ENCODE measurements around the gene HRAS. TPM values are rescaled to one million over a fixed set of nuclear protein-coding genes. Genes with fewer than 3 reads are reported as not detected.

The HRAS gene
- total RNA-seq, 1 experiment from 2014 or later, result 90.2 TPM

DNA sequence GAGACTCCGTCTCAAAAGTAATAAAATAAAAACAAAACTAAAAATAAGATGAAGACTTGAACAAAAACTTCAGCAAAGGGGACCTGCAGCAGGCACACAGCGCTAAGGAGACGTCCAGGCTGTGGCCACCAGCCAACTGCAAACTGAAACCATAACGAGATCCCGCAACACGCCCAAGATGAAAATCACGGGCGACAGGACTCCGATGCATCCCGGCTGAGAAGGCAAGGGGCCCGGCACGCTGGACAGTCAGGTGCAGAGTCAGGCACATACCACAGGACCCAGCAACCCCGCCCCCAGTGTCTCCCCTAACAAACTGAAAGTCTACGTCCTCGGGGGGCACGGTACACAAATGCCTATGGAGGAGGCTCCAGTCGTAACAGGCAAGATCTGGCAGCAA, 9.2 kb downstream of the HRAS start:
- ChIA-PET CTCF (no interaction called here), POLR2A (ENCODE audit: low non-redundant PET) (no interaction called here)
- DNase-seq (ENCODE audit: low spot score), result no peak
- no peak overlapping the region for H3K27ac ChIP-seq (ENCODE audit: low read depth, low read length, poor library complexity, severe bottlenecking)
- H3K4me3 ChIP-seq (ENCODE audit: low read depth, low read length, poor library complexity, severe bottlenecking), result no peak overlapping the region
- BruUV-seq (replicated peaks), result no TSS peak
- no peaks in the 10 kb centered on the region for H3K27me3 ChIP-seq (replicated peaks; ENCODE audit: insufficient read depth, low read depth, low read length, poor library complexity)
- no peaks in the 10 kb centered on the region for H3K36me3 ChIP-seq (ENCODE audit: insufficient read depth, low read length, poor library complexity, severe bottlenecking)
- no peaks in the 10 kb centered on the region for H3K4me1 ChIP-seq (ENCODE audit: insufficient read depth, low read length, poor library complexity, severe bottlenecking)
- TF ChIP-seq, protein P1, sequence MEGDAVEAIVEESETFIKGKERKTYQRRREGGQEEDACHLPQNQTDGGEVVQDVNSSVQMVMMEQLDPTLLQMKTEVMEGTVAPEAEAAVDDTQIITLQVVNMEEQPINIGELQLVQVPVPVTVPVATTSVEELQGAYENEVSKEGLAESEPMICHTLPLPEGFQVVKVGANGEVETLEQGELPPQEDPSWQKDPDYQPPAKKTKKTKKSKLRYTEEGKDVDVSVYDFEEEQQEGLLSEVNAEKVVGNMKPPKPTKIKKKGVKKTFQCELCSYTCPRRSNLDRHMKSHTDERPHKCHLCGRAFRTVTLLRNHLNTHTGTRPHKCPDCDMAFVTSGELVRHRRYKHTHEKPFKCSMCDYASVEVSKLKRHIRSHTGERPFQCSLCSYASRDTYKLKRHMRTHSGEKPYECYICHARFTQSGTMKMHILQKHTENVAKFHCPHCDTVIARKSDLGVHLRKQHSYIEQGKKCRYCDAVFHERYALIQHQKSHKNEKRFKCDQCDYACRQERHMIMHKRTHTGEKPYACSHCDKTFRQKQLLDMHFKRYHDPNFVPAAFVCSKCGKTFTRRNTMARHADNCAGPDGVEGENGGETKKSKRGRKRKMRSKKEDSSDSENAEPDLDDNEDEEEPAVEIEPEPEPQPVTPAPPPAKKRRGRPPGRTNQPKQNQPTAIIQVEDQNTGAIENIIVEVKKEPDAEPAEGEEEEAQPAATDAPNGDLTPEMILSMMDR (conservative IDR thresholded peaks at IDR 0.05; ENCODE audit: low read depth, low read length), result no peak
- no peak for TF ChIP-seq EZH2 (IDR thresholded peaks at IDR 0.05; ENCODE audit: borderline replicate concordance, low read depth, low read length, poor library complexity, severe bottlenecking)
- intact Hi-C loops (cut with micrococcal nuclease; ENCODE audit: unreplicated experiment), result no loop called here
- no peaks in the 10 kb centered on the region for H3K9me3 ChIP-seq (ENCODE audit: low read depth, low read length, poor library complexity, severe bottlenecking)

DNA sequence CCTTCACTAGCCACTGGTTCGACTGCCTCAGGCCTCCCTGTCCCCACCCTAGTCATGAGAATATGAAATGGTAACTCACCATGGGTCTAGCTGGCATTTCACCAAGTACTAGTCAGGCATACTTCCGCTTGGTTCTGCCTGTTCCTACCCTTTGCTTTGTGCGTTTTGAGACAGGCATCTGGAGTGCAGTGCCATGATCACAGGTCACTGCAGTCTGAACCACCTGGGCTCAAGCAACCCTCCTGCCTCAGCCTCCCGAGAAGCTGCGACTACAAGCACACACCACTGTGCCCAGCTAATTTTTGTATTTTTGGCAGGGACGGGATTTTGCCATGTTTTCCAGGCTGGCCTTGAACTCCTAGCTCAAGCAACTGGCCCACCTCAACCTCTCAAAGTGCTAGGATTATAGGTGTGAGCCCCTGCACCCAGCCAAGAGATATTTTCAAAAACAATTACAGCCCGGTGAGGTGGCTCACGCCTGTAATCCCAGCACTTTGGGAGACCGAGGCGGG, 14.1 kb downstream of the HRAS start:
- no peaks in the 10 kb centered on the region for H3K4me1 ChIP-seq (ENCODE audit: insufficient read depth, low read length, poor library complexity, severe bottlenecking)
- intact Hi-C loops (cut with micrococcal nuclease; ENCODE audit: unreplicated experiment), result no loop called here
- DNase-seq (ENCODE audit: low spot score), result no peak
- POLR2A ChIA-PET (ENCODE audit: low non-redundant PET), result no interaction called here
- no peak overlapping the region for H3K27ac ChIP-seq (ENCODE audit: low read depth, low read length, poor library complexity, severe bottlenecking)
- TF ChIP-seq EZH2 (IDR thresholded peaks at IDR 0.05; ENCODE audit: borderline replicate concordance, low read depth, low read length, poor library complexity, severe bottlenecking), result no peak
- TF ChIP-seq, protein P1 (conservative IDR thresholded peaks at IDR 0.05; ENCODE audit: low read depth, low read length), result no peak
- no peak overlapping the region for H3K4me3 ChIP-seq (ENCODE audit: low read depth, low read length, poor library complexity, severe bottlenecking)
- H3K36me3 ChIP-seq (ENCODE audit: insufficient read depth, low read length, poor library complexity, severe bottlenecking), result no peaks in the 10 kb centered on the region
- no peaks in the 10 kb centered on the region for H3K9me3 ChIP-seq (ENCODE audit: low read depth, low read length, poor library complexity, severe bottlenecking)
- no TSS peak for BruUV-seq (replicated peaks)
- CTCF ChIA-PET, result no interaction called here
- H3K27me3 ChIP-seq (replicated peaks; ENCODE audit: insufficient read depth, low read depth, low read length, poor library complexity), result no peaks in the 10 kb centered on the region

DNA sequence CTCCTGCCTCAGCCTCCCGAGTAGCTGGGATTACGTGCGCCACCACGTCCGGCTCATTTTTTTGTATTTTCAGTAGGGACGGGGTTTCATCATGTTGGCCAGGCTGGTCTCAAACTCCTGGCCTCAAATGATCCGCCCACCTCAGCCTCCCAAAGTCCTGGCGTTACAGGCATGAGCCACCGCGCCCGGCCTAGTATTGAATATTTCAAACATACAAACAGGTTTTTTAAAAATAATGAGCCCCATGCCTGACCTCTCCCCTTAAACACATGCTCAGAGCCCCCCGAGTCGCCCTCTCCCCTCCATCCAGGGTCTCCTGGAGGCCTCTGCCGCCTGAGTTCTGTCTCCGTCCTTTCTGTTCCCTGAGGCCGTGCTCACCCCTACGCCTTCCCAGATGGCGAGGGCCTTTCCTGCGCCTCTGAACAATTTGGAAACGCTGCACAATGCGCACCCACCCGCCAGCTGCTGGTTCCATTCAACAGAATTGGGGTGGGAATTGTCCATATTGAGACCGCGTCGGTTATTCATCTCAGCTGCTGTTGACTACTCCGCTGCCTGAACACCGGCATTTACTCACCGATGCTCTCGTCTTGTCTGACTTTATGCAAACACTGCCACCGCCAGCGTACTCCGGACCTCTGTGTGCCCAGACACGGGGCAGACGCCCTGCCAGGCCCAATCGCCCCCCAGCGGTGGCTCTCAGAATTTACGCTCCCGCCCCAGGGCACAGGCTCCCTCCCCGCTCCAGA, 14.8 kb downstream of the HRAS start:
- no peak overlapping the region for H3K4me3 ChIP-seq (ENCODE audit: low read depth, low read length, poor library complexity, severe bottlenecking)
- ChIA-PET POLR2A (ENCODE audit: low non-redundant PET) (no interaction called here), CTCF (no interaction called here)
- H3K27ac ChIP-seq (ENCODE audit: low read depth, low read length, poor library complexity, severe bottlenecking), result no peak overlapping the region
- intact Hi-C loops (cut with micrococcal nuclease; ENCODE audit: unreplicated experiment), result no loop called here
- H3K4me1 ChIP-seq (ENCODE audit: insufficient read depth, low read length, poor library complexity, severe bottlenecking), result no peaks in the 10 kb centered on the region
- H3K9me3 ChIP-seq (ENCODE audit: low read depth, low read length, poor library complexity, severe bottlenecking), result no peaks in the 10 kb centered on the region
- DNase-seq (ENCODE audit: low spot score), result no peak
- no TSS peak for BruUV-seq (replicated peaks)
- no peaks in the 10 kb centered on the region for H3K27me3 ChIP-seq (replicated peaks; ENCODE audit: insufficient read depth, low read depth, low read length, poor library complexity)
- no peak for TF ChIP-seq EZH2 (IDR thresholded peaks at IDR 0.05; ENCODE audit: borderline replicate concordance, low read depth, low read length, poor library complexity, severe bottlenecking)
- TF ChIP-seq, protein P1 (conservative IDR thresholded peaks at IDR 0.05; ENCODE audit: low read depth, low read length), result no peak
- no peaks in the 10 kb centered on the region for H3K36me3 ChIP-seq (ENCODE audit: insufficient read depth, low read length, poor library complexity, severe bottlenecking)

Data from A673 (cell line).